Lung (tissue), 12 donors: ENCODE results near the gene LIX1L. TPM values are rescaled to one million over a fixed set of nuclear protein-coding genes. Genes with fewer than 3 reads are reported as not detected.
A peak's percentile ranks its signal among the peaks of the same experiment; 100 is the strongest.

Experiments
- ATAC-seq: fragments of 200-7000 bp; cut with Tn5 transposase; one replicate; pipeline ENCODE4 v1.9.1; 2020; ENCODE audit warnings: moderate number of reproducible peaks; ENCODE audit not compliant: insufficient read depth, low FRiP score
- DNase-seq, 3 donors: peaks; one replicate each; pipeline ENCODE4 v3.0.0-alpha.2; 2013 to 2017
- H3K27ac ChIP-seq, 2 donors: one replicate each; pipeline ENCODE4 v1.5.1; 2013; ENCODE audit warnings: mild to moderate bottlenecking in 2 of 2, moderate library complexity in 2 of 2, control low read depth in 1 of 2, inconsistent platforms in 1 of 2, low read depth in 1 of 2, low read length in 1 of 2
- H3K27me3 ChIP-seq, 3 donors: one replicate each; pipeline ENCODE4 v1.5.1; 2013; ENCODE audit warnings: low read length in 2 of 3; ENCODE audit not compliant: control insufficient read depth in 3 of 3, insufficient read depth in 3 of 3
- H3K36me3 ChIP-seq, 4 donors: one replicate each; pipeline ENCODE4 v1.5.1; 2013; ENCODE audit warnings: low read length in 4 of 4, mild to moderate bottlenecking in 1 of 4, moderate library complexity in 1 of 4; ENCODE audit not compliant: control insufficient read depth in 4 of 4, insufficient read depth in 4 of 4
- H3K4me1 ChIP-seq, 5 donors: one replicate each; pipeline ENCODE4 v1.5.1; 2013; ENCODE audit warnings: low read length in 5 of 5, mild to moderate bottlenecking in 2 of 5, moderate library complexity in 1 of 5; ENCODE audit not compliant: control insufficient read depth in 5 of 5, insufficient read depth in 5 of 5
- H3K4me3 ChIP-seq: one replicate; pipeline ENCODE4 v1.5.1; 2013; ENCODE audit warnings: mild to moderate bottlenecking, control low read depth, moderate library complexity
- H3K9ac ChIP-seq, 2 donors: one replicate each; pipeline ENCODE4 v1.5.1; 2013; ENCODE audit warnings: low read length in 2 of 2, control low read depth in 1 of 2; ENCODE audit not compliant: insufficient read depth in 1 of 2
- H3K9me3 ChIP-seq, 4 donors: one replicate each; pipeline ENCODE4 v1.5.1; 2013; ENCODE audit warnings: low read length in 3 of 4, mild to moderate bottlenecking in 1 of 4, moderate library complexity in 1 of 4; ENCODE audit not compliant: control insufficient read depth in 4 of 4, insufficient read depth in 3 of 4
- WGBS, 2 donors: extraction: QIAGEN DNeasy Blood & Tissue Kit; methylation state at CpG; one replicate each; pipeline ENCODE4 v1.1.7; 2013; 5-methylcytosine and 5-hydroxymethylcytosine counted together
- polyA plus RNA-seq, 2 donors: library from polyadenylated mRNA; stranded (reverse); fragments of 200-250 nt; gene quantifications; one replicate each; pipeline ENCODE4 v1.2.1, GENCODE V29; 2013
- total RNA-seq, 2 donors: library from RNA; depleted of rRNA in 1 of 2; stranded (reverse); fragments of >200 nt in 1 of 2; gene quantifications; one replicate each; pipeline ENCODE4 v1.2.1, GENCODE V29; 2014 to 2021
- TF ChIP-seq, protein P1 (sequence below): IDR thresholded peaks from 2 replicates; pipeline ENCODE4 v1.5.1; 2012; ENCODE audit warnings: mild to moderate bottlenecking; ENCODE audit errors: control extremely low read depth, extremely low read depth
- donor health status: control.
- donor health status: control.
- donor health status: Bipolar disorder and iron deficiency.
- donor health status: healthy.
- donor health status: DM: yes; HTN: yes; CAD: no.

The LIX1L gene
- total and polyA plus RNA-seq, 4 donors, result 7.0 to 30.9 (median 18.9) TPM

DNA sequence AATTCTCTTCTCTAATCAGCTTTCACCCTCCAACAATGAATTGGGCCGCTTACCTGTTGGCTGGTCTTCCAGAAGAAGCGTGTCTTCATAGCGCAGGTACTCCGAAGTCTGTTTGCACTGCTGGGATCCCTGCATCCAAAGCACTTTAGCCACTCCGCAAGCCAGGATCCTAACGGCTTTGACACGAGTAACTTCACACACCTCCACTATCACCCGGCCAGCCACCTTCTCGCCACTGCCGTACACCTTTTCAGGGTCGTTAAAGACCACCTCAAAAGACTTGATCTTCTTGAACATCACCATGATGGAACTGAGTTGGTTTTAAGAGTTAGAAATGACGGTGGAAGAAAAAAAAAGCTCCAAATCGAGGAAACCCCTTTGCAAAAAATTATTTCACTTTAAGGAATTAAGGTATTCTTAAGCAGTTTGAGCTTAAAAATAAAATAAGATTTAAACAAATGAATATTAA, 38.2 kb upstream of the LIX1L start:
- H3K9ac ChIP-seq, result peak overlapping the region; percentile 89 to 100
- H3K9me3 ChIP-seq, result peaks cover 0 to 2% (median 0%) of the 10 kb centered on the region in 4 donors
- peaks cover 8 to 53% (median 21%) of the 10 kb centered on the region in 5 donors for H3K4me1 ChIP-seq
- no peaks in the 10 kb centered on the region for H3K27me3 ChIP-seq
- H3K27ac ChIP-seq, result peak overlapping the region; percentile 85 to 99
- no peak for ATAC-seq
- H3K4me3 ChIP-seq, result peak overlapping the region; percentile 100
- peak in 1 of 3 donors; percentile 46 for DNase-seq
- TF ChIP-seq, protein P1, sequence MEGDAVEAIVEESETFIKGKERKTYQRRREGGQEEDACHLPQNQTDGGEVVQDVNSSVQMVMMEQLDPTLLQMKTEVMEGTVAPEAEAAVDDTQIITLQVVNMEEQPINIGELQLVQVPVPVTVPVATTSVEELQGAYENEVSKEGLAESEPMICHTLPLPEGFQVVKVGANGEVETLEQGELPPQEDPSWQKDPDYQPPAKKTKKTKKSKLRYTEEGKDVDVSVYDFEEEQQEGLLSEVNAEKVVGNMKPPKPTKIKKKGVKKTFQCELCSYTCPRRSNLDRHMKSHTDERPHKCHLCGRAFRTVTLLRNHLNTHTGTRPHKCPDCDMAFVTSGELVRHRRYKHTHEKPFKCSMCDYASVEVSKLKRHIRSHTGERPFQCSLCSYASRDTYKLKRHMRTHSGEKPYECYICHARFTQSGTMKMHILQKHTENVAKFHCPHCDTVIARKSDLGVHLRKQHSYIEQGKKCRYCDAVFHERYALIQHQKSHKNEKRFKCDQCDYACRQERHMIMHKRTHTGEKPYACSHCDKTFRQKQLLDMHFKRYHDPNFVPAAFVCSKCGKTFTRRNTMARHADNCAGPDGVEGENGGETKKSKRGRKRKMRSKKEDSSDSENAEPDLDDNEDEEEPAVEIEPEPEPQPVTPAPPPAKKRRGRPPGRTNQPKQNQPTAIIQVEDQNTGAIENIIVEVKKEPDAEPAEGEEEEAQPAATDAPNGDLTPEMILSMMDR, result no peak
- 0% methylated on average over 13 of the region's 13 CpGs for WGBS, 2 donors
- H3K36me3 ChIP-seq, result peaks cover 14 to 43% (median 22%) of the 10 kb centered on the region in 4 donors

DNA sequence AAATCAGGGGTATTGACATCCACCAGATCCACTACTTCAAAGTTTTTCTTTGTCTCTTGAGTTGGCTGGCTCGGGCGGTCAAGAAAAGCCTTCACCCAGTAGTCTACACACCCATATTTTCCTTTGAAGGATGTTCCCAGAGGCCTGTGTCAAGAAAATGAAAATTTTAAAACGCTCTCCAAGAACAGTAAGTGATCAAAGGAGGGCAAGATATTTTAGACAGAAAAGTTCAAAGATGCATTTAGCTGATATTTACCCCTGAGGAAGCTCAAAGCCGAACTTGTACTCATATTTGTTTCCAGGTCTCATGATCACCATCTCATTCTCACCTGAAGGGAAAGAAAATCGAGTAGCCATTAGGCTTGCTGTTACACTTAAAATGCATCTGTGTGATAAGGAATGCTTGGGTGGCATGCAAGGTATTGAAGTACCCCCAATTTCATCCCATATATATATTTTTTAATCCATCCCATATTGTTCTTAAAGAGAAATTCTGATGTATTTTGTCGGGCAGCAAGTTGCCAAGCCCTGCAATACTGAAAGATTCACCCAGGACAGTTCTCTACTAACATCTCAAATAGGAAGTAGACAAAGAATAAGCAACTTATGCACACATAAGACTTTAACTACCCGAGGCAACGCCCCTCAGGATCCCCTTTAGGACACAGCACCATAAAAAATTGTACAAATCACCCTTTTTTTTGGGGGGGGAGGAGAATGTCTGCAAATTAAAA, 37.5 kb upstream of the LIX1L start:
- Histone ChIP-seq H3K4me3 (peak overlapping the region; percentile 100), H3K4me1 (peaks cover 8 to 53% (median 21%) of the 10 kb centered on the region in 5 donors), H3K27me3 (no peaks in the 10 kb centered on the region), H3K36me3 (peaks cover 14 to 43% (median 22%) of the 10 kb centered on the region in 4 donors), H3K9me3 (peaks cover 0 to 2% (median 0%) of the 10 kb centered on the region in 4 donors), H3K27ac (peak overlapping the region; percentile 85 to 99), H3K9ac (peak overlapping the region; percentile 89 to 100)
- TF ChIP-seq, protein P1, result no peak
- DNase-seq (no peak), ATAC-seq (no peak)
- 0 to 1% methylated on average over 8 of the region's 8 CpGs for WGBS, 2 donors

DNA sequence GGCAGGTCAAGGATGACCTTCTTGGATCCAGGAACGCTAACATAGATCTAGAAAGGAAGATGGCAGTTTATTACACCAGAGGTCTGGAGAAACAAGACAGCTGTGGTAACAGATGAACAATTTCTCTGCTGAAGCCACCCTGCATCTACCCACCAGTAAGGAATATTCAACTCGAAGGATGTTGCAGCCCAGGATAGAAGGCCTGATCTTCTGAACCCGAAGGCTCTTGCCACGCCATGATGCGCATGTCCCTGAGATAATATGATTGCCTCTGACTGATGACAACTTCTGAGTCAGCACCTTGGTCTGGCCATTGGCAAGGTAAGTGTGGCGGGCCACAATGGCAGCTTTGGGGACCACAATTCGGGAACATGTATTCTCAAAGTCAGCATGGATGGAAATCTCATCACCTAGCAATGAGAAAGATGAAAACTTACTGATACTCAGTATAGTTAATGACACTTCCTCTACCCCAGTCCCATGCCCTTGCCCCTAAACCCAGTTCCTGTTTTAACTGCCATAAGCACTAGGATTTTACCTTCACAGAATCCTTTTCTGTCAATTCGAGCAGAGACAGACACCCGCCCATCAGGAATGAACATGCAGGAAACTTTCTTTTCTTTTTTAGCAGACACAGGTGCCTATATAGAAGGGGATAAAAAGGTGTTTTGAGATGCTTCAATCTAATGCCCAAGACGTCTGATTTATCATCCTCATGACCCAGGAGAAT, 36.7 kb upstream of the LIX1L start:
- Histone ChIP-seq H3K27me3 (no peaks in the 10 kb centered on the region), H3K4me3 (peak overlapping the region; percentile 100), H3K36me3 (peaks cover 14 to 43% (median 22%) of the 10 kb centered on the region in 4 donors), H3K9me3 (peaks cover 0 to 2% (median 0%) of the 10 kb centered on the region in 4 donors), H3K27ac (peak overlapping the region; percentile 85 to 91), H3K4me1 (peaks cover 9 to 49% (median 17%) of the 10 kb centered on the region in 5 donors), H3K9ac (peak overlapping the region; percentile 89 to 100)
- WGBS, 2 donors, result 8% methylated on average over 10 of the region's 10 CpGs
- TF ChIP-seq, protein P1, result no peak
- no peak for DNase-seq
- ATAC-seq, result no peak
